A549 (cell line): ENCODE results near the gene FANCM. TPM values are rescaled to one million over a fixed set of nuclear protein-coding genes. Genes with fewer than 3 reads are reported as not detected.
A peak's percentile ranks its signal among the peaks of the same experiment; 100 is the strongest.

ENCODE experiments used
- ATAC-seq, 2 experiments: fragments of 200-7000 bp in 1 of 2; fragments of >200 bp in 1 of 2; cut with Nextera tagmentation in 1 of 2; cut with Tn5 transposase in 1 of 2; 3 replicates each; pipeline versions ENCODE4 v1.8.0 to v1.9.1; 2018 to 2020; ENCODE audit warnings: mild to moderate bottlenecking in 1 of 2, moderate library complexity in 1 of 2
- CTCF ChIA-PET: fragments of 300-600 bp; sonication (Branson Sonifier 250); formaldehyde crosslinking; extraction: SDS; loops from one replicate; lab custom pipeline; 2021; ENCODE audit warnings: antibody characterized with exemption, inconsistent platforms; lab: Yijun Ruan, JAX
- POLR2A ChIA-PET: fragments of 350-600 bp; formaldehyde crosslinking; extraction: SDS; loops from one replicate; lab custom pipeline; 2021; ENCODE audit warnings: antibody characterized with exemption, inconsistent platforms; lab: Yijun Ruan, JAX
- DNase-seq, 2 experiments: peaks; one replicate each; pipeline versions ENCODE4 v3.0.0 to v3.0.0-alpha.2; 2011 to 2016; ENCODE audit warnings: low read depth in 1 of 2, low spot score in 1 of 2
- FAIRE-seq: peaks from 2 replicates; lab custom pipeline; 2011; peaks lifted over from hg19 to GRCh38; lab: Jason Lieb, UNC
- H3K27ac ChIP-seq, 2 experiments: fragments of >200 bp; sonication (Bioruptor Twin); formaldehyde crosslinking; 3 replicates each; pipeline ENCODE4 v1.5.1; 2016 to 2017
- H3K4me1 ChIP-seq: fragments of >200 bp; sonication (Bioruptor Twin); formaldehyde crosslinking; 3 replicates; pipeline ENCODE4 v1.6.1; 2016
- H3K4me2 ChIP-seq: fragments of >200 bp; sonication (Bioruptor Twin); formaldehyde crosslinking; 3 replicates; pipeline ENCODE4 v1.6.1; 2016
- H3K4me3 ChIP-seq: fragments of >200 bp; sonication (Bioruptor Twin); formaldehyde crosslinking; 3 replicates; pipeline ENCODE4 v1.5.1; 2016
- H3K9me3 ChIP-seq: fragments of >200 bp; sonication (Bioruptor Twin); formaldehyde crosslinking; 3 replicates; pipeline ENCODE4 v1.6.1; 2016
- CBX2 ChIP-seq: fragments of 200-600 bp; sonication (generic); IDR thresholded peaks from 2 replicates; pipeline ENCODE4 v1.6.1; 2016; ENCODE audit warnings: low read depth, mild to moderate bottlenecking, borderline replicate concordance
- EHF ChIP-seq: fragments of 250-450 bp; sonication (Bioruptor Pico); IDR thresholded peaks from 2 replicates; pipeline ENCODE4 v1.5.0; 2020; ENCODE audit warnings: mild to moderate bottlenecking
- EHMT2 ChIP-seq: fragments of 200-600 bp; sonication (generic); IDR thresholded peaks from 2 replicates; pipeline ENCODE4 v1.6.1; 2016; ENCODE audit warnings: antibody characterized with exemption, low read depth, mild to moderate bottlenecking, moderate library complexity
- FOSB ChIP-seq: fragments of 250-450 bp; sonication (Bioruptor Pico); IDR thresholded peaks from 2 replicates; pipeline ENCODE4 v1.5.0; 2020; ENCODE audit warnings: mild to moderate bottlenecking, moderate library complexity
- GATA3 ChIP-seq: IDR thresholded peaks from 2 replicates; pipeline ENCODE4 v1.6.1; 2012; ENCODE audit warnings: borderline replicate concordance
- HDAC2 ChIP-seq: fragments of 200-600 bp; sonication (generic); IDR thresholded peaks from 2 replicates; pipeline ENCODE4 v1.6.1; 2016
- HOXB5 ChIP-seq: fragments of 250-450 bp; sonication (Bioruptor Pico); IDR thresholded peaks from 2 replicates; pipeline ENCODE4 v1.5.0; 2020; ENCODE audit warnings: mild to moderate bottlenecking, moderate library complexity
- JUN ChIP-seq, 2 experiments: fragments of >200 bp; sonication (Bioruptor Twin); formaldehyde crosslinking; IDR thresholded peaks; 2 replicates in 1 of 2; 3 replicates in 1 of 2; pipeline ENCODE4 v1.6.1; 2016 to 2017
- JUNB ChIP-seq: fragments of >200 bp; sonication (Bioruptor Twin); formaldehyde crosslinking; IDR thresholded peaks from 2 replicates; pipeline ENCODE4 v1.6.1; 2016
- KDM5A ChIP-seq: fragments of 200-600 bp; sonication (generic); IDR thresholded peaks from 2 replicates; pipeline ENCODE4 v1.6.1; 2016; ENCODE audit warnings: antibody characterized with exemption, mild to moderate bottlenecking
- MAZ ChIP-seq: fragments of 150-350 bp; IDR thresholded peaks from 2 replicates; pipeline ENCODE4 v1.6.1; 2014; ENCODE audit warnings: antibody characterized with exemption, low read depth, low read length, borderline replicate concordance
- NFE2L2 ChIP-seq: fragments of 150-350 bp; conservative IDR thresholded peaks from 2 replicates; pipeline ENCODE4 v1.6.1; 2014; ENCODE audit warnings: low read length
- NPAS2 ChIP-seq: fragments of 250-450 bp; sonication (Bioruptor Pico); IDR thresholded peaks from 2 replicates; pipeline ENCODE4 v1.8.0; 2022; ENCODE audit warnings: mild to moderate bottlenecking, moderate library complexity, borderline replicate concordance
- NR3C1 ChIP-seq: fragments of >200 bp; sonication (Bioruptor Twin); formaldehyde crosslinking; IDR thresholded peaks from 3 replicates; pipeline ENCODE4 v1.6.1; 2017
- PHF8 ChIP-seq: fragments of 200-600 bp; sonication (generic); IDR thresholded peaks from 2 replicates; pipeline ENCODE4 v1.6.1; 2016; ENCODE audit warnings: low read depth, mild to moderate bottlenecking, antibody characterized with exemption, moderate library complexity, borderline replicate concordance
- POLR2A ChIP-seq: IDR thresholded peaks from 2 replicates; pipeline ENCODE4 v1.6.1; 2012; ENCODE audit warnings: mild to moderate bottlenecking, low read length
- POLR2AphosphoS2 ChIP-seq: conservative IDR thresholded peaks from 2 replicates; pipeline ENCODE4 v1.6.1; 2012; ENCODE audit warnings: low read length, improper control_type of control experiment, inconsistent platforms
- RAD21 ChIP-seq, 2 experiments: fragments of >200 bp in 1 of 2; sonication (Bioruptor Twin) in 1 of 2; formaldehyde crosslinking in 1 of 2; IDR thresholded peaks in 1 of 2; conservative IDR thresholded peaks in 1 of 2; 2 replicates in 1 of 2; 3 replicates in 1 of 2; pipeline ENCODE4 v1.6.1; 2012 to 2018; ENCODE audit warnings: inconsistent platforms in 1 of 2
- RARB ChIP-seq: fragments of 250-450 bp; sonication (Bioruptor Pico); IDR thresholded peaks from 2 replicates; pipeline ENCODE4 v1.8.0; 2021; ENCODE audit warnings: mild to moderate bottlenecking, moderate library complexity
- RCOR1 ChIP-seq: fragments of 150-350 bp; IDR thresholded peaks from 2 replicates; pipeline ENCODE4 v1.6.1; 2014; ENCODE audit warnings: antibody characterized with exemption, low read length, low read depth
- SMC3 ChIP-seq: fragments of >200 bp; sonication (Bioruptor Twin); formaldehyde crosslinking; IDR thresholded peaks from 3 replicates; pipeline ENCODE4 v1.6.1; 2018; ENCODE audit warnings: inconsistent platforms
- SREBF2 ChIP-seq: fragments of 450-650 bp; IDR thresholded peaks from 2 replicates; pipeline ENCODE4 v1.6.1; 2014; ENCODE audit warnings: mild to moderate bottlenecking, moderate library complexity
- TP53 ChIP-seq: fragments of 250-450 bp; sonication (Bioruptor Pico); IDR thresholded peaks from 2 replicates; pipeline ENCODE4 v1.5.0; 2021; ENCODE audit warnings: mild to moderate bottlenecking, moderate library complexity
- WGBS: methylation state at CpG from one replicate; pipeline ENCODE4 v1.1.6; 2017; ENCODE audit errors: missing lambda C conversion rate; 5-methylcytosine and 5-hydroxymethylcytosine counted together
- polyA plus RNA-seq, 4 experiments: library from polyadenylated mRNA; depleted of rRNA in 3 of 4; stranded (reverse); fragments of >200 nt; fragmentation: RNase III in 1 of 4; extraction: RNeasy Plus Mini Kit Qiagen cat#74134 plus additional on column Dnase treatment in 1 of 4; gene quantifications; 2 replicates in 3 of 4; 3 replicates in 1 of 4; pipeline ENCODE4 v1.2.3, GENCODE V29; 2011 to 2017
- TF ChIP-seq, protein P1 (sequence below): IDR thresholded peaks from 2 replicates; pipeline ENCODE4 v1.6.1; 2012
- TF ChIP-seq, protein P2 (sequence below): fragments of 150-350 bp; IDR thresholded peaks from 2 replicates; pipeline ENCODE4 v1.6.1; 2014; ENCODE audit warnings: low read depth, mild to moderate bottlenecking, low read length
- TF ChIP-seq, protein P3 (sequence below): IDR thresholded peaks from 2 replicates; pipeline ENCODE4 v1.6.1; 2012
- TF ChIP-seq, protein P4 (sequence below): fragments of 250-450 bp; sonication (Bioruptor Pico); IDR thresholded peaks from 2 replicates; pipeline ENCODE4 v1.5.0; 2020; ENCODE audit warnings: low read depth, mild to moderate bottlenecking, moderate library complexity
- TF ChIP-seq, protein P5 (sequence below): fragments of >200 bp; sonication (Bioruptor Twin); formaldehyde crosslinking; IDR thresholded peaks from 3 replicates; pipeline ENCODE4 v1.5.1; 2016
- TF ChIP-seq, protein P6 (sequence below): IDR thresholded peaks from 2 replicates; pipeline ENCODE4 v1.6.1; 2012; ENCODE audit warnings: low read depth, borderline replicate concordance
- TF ChIP-seq, protein P7 (sequence below): fragments of >200 bp; sonication (Bioruptor Twin); formaldehyde crosslinking; IDR thresholded peaks from 3 replicates; pipeline ENCODE4 v1.6.1; 2016

Gene FANCM
- polyA plus RNA-seq, 2 of the 4 experiments (the other 2 are of a cell fraction) = 7.0 to 8.8 TPM

DNA sequence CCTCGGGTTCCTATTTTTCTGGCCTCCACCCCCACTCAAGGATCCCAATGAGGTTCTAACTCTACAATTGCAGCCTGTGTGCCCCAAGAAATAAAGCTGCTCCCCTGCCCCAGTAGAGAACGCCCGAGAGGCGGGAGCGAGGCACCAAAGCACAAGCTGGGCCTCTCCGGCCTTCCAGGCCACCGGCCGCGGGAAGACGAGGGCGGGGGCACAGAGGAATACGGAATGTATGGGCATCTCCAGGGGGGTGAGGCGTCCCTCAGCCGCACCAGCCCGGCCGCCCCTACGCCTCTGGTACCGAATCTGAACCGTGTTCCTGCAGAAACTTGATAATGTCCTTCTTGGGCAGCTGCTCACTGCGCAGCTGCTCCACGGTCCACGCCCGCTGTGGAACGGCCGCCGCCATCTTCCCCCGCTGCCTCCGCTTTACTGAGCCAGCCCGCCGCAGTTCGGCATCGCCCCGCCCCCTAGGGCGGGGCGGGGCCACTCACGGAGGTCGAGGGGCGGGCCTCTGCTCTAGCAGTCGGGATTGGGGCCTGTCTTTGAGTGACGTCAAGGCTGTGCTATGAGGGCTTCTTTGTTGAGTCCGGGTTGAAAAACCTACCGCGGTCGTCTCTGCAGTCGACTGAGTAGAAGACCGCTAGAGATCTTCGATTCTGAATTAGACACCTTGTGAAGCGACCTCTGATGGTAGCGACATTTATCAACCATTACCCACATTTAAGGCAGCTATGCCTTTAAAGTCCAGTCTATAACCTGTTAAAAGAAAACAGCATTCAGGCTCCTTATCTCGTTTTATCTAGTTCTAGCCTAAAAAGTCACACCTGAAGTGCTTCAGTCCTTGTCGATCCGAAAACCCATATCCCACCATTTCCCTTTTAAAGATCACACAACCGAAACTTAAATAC lies 1.4 kb upstream of the FANCM start, which contains the start of gene FKBP3:
FKBP3 (minus strand) TSS at position 431 of the 908 bp plus-strand sequence; CDS start at position 406, 25 bp downstream.
- TF ChIP-seq EHF (CRISPR knock-in tag) (no peak), HDAC2 (no peak), HOXB5 (CRISPR knock-in tag) (no peak), FOSB (CRISPR knock-in tag) (no peak), NFE2L2 (no peak), PHF8 (peak; percentile 91), NPAS2 (CRISPR knock-in tag) (no peak), JUN (IDR thresholded peaks at IDR 0.05) (peak; percentile 58 to 92; a peak in 4 of 5 replicates), NR3C1 (no peak), TP53 (CRISPR knock-in tag) (no peak), SMC3 (peak; percentile 26; the same call in 1 of the 3 replicates), KDM5A (peak; percentile 37; the same call in 1 of the 2 replicates), POLR2A (peak; percentile 87), EHMT2 (no peak), RARB (CRISPR knock-in tag) (no peak), JUNB (no peak), POLR2AphosphoS2 (no peak), RCOR1 (no peak), RAD21 (conservative IDR thresholded peaks at IDR 0.05 in 1 of 2, IDR thresholded peaks at IDR 0.05 in 1 of 2) (peak; percentile 19 to 28; a peak in 1 of 5 replicates), CBX2 (no peak), MAZ (no peak), SREBF2 (no peak), GATA3 (peak; percentile 54; the same call in 1 of the 2 replicates)
- TF ChIP-seq, protein P1, sequence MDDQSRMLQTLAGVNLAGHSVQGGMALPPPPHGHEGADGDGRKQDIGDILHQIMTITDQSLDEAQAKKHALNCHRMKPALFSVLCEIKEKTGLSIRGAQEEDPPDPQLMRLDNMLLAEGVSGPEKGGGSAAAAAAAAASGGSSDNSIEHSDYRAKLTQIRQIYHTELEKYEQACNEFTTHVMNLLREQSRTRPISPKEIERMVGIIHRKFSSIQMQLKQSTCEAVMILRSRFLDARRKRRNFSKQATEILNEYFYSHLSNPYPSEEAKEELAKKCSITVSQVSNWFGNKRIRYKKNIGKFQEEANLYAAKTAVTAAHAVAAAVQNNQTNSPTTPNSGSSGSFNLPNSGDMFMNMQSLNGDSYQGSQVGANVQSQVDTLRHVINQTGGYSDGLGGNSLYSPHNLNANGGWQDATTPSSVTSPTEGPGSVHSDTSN = peak; percentile 81
- TF ChIP-seq, protein P2, sequence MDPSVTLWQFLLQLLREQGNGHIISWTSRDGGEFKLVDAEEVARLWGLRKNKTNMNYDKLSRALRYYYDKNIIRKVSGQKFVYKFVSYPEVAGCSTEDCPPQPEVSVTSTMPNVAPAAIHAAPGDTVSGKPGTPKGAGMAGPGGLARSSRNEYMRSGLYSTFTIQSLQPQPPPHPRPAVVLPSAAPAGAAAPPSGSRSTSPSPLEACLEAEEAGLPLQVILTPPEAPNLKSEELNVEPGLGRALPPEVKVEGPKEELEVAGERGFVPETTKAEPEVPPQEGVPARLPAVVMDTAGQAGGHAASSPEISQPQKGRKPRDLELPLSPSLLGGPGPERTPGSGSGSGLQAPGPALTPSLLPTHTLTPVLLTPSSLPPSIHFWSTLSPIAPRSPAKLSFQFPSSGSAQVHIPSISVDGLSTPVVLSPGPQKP = no peak
- TF ChIP-seq, protein P3, sequence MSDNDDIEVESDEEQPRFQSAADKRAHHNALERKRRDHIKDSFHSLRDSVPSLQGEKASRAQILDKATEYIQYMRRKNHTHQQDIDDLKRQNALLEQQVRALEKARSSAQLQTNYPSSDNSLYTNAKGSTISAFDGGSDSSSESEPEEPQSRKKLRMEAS = peak; percentile 78
- TF ChIP-seq, protein P4, sequence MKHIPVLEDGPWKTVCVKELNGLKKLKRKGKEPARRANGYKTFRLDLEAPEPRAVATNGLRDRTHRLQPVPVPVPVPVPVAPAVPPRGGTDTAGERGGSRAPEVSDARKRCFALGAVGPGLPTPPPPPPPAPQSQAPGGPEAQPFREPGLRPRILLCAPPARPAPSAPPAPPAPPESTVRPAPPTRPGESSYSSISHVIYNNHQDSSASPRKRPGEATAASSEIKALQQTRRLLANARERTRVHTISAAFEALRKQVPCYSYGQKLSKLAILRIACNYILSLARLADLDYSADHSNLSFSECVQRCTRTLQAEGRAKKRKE (CRISPR knock-in tag) = no peak
- TF ChIP-seq, protein P5, sequence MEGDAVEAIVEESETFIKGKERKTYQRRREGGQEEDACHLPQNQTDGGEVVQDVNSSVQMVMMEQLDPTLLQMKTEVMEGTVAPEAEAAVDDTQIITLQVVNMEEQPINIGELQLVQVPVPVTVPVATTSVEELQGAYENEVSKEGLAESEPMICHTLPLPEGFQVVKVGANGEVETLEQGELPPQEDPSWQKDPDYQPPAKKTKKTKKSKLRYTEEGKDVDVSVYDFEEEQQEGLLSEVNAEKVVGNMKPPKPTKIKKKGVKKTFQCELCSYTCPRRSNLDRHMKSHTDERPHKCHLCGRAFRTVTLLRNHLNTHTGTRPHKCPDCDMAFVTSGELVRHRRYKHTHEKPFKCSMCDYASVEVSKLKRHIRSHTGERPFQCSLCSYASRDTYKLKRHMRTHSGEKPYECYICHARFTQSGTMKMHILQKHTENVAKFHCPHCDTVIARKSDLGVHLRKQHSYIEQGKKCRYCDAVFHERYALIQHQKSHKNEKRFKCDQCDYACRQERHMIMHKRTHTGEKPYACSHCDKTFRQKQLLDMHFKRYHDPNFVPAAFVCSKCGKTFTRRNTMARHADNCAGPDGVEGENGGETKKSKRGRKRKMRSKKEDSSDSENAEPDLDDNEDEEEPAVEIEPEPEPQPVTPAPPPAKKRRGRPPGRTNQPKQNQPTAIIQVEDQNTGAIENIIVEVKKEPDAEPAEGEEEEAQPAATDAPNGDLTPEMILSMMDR = peak; percentile 37
- TF ChIP-seq, protein P6, sequence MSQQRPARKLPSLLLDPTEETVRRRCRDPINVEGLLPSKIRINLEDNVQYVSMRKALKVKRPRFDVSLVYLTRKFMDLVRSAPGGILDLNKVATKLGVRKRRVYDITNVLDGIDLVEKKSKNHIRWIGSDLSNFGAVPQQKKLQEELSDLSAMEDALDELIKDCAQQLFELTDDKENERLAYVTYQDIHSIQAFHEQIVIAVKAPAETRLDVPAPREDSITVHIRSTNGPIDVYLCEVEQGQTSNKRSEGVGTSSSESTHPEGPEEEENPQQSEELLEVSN = no peak; the same call in 1 of the 2 replicates
- TF ChIP-seq, protein P7, sequence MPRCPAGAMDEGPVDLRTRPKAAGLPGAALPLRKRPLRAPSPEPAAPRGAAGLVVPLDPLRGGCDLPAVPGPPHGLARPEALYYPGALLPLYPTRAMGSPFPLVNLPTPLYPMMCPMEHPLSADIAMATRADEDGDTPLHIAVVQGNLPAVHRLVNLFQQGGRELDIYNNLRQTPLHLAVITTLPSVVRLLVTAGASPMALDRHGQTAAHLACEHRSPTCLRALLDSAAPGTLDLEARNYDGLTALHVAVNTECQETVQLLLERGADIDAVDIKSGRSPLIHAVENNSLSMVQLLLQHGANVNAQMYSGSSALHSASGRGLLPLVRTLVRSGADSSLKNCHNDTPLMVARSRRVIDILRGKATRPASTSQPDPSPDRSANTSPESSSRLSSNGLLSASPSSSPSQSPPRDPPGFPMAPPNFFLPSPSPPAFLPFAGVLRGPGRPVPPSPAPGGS = peak; percentile 85; the same call in 2 of the 3 replicates
- TF ChIP-seq, all 56 proteins: peak for 11
- peak within 1 kb of the TSS; percentile 91 to 96 for H3K27ac ChIP-seq
- H3K4me1 ChIP-seq = peaks cover 20% of the 10 kb centered on the region
- peak within 1 kb of the TSS; percentile 85 for H3K4me2 ChIP-seq
- FAIRE-seq = peak; percentile 65
- peak within 1 kb of the TSS; percentile 78 for H3K4me3 ChIP-seq
- CTCF ChIA-PET = interaction anchor here (0.6 to 1.5 kb wide), 6 partner anchors 25 to 225 kb away, joined by 3 to 8 read pairs (median 4); no protein-coding TSS in a partner anchor
- under 1% methylated on average over 27 of the region's 53 CpGs for WGBS
- DNase-seq = peak; percentile 97 to 99
- POLR2A ChIA-PET = interaction anchor here (1.2 to 1.6 kb wide), 3 partner anchors 50 to 172 kb away, joined by 5 to 12 read pairs (median 6); partner anchors contain the start of genes KLHL28, MIS18BP1, PRPF39 and TOGARAM1
- no peaks in the 10 kb centered on the region for H3K9me3 ChIP-seq
- peak; percentile 93 to 94 for ATAC-seq
